Right forelimb (tissue), 1 donor: ENCODE results near the gene SLC26A9.
A peak's percentile ranks its signal among the peaks of the same experiment; 100 is the strongest.
"Not testable (repeated sequence)": the region's sequence is repeated elsewhere in the genome, so short reads cannot be mapped to it uniquely, and the experiment has no call there.

Source experiments
- DNase-seq: peaks from one replicate; pipeline ENCODE4 v3.0.0-alpha.2; 2018

SLC26A9 gene

GRCh38 chr1:205923651-205924459 lies 19.4 kb downstream of the SLC26A9 start:
- DNase-seq: peak; percentile 13

GRCh38 chr1:205922806-205923205 lies 20.4 kb downstream of the SLC26A9 start:
- DNase-seq: no peak

GRCh38 chr1:205922314-205922713 lies 20.9 kb downstream of the SLC26A9 start:
- DNase-seq: no peak

GRCh38 chr1:205921570-205921909 lies 21.7 kb downstream of the SLC26A9 start:
- no peak for DNase-seq

- no peak for DNase-seq
These were observed 22.2 kb downstream of the SLC26A9 start for GRCh38 chr1:205920861-205921569.

- DNase-seq: no peak
These were observed 23.1 kb downstream of the SLC26A9 start for GRCh38 chr1:205920159-205920558.

- peak; percentile 82 for DNase-seq
These were observed 24.1 kb downstream of the SLC26A9 start for GRCh38 chr1:205918955-205919746.

- DNase-seq: no peak
These were observed 25.6 kb downstream of the SLC26A9 start for GRCh38 chr1:205917466-205918238.

- DNase-seq: no peak
These were observed 26.7 kb downstream of the SLC26A9 start for GRCh38 chr1:205916541-205916940.

GRCh38 chr1:205915354-205915990 lies 27.8 kb downstream of the SLC26A9 start:
- DNase-seq: no peak

- DNase-seq: no peak
These were observed 28.5 kb downstream of the SLC26A9 start for GRCh38 chr1:205914730-205915129.

GRCh38 chr1:205914155-205914507 lies 29.1 kb downstream of the SLC26A9 start:
- DNase-seq: no peak

GRCh38 chr1:205913451-205914154 lies 29.7 kb downstream of the SLC26A9 start:
- peak; percentile 60 for DNase-seq

- DNase-seq: no peak
These were observed 35.5 kb downstream of the SLC26A9 start for GRCh38 chr1:205907794-205908193.

- DNase-seq: not testable (repeated sequence)
These were observed 38.2 kb downstream of the SLC26A9 start for GRCh38 chr1:205905095-205905494.

- DNase-seq: no peak
These were observed 46.9 kb downstream of the SLC26A9 start for GRCh38 chr1:205896351-205896750.

- not testable (repeated sequence) for DNase-seq
These were observed 49.1 kb downstream of the SLC26A9 start for GRCh38 chr1:205894119-205894518.

GRCh38 chr1:205892175-205892574 lies 51.1 kb downstream of the SLC26A9 start:
- not testable (repeated sequence) for DNase-seq

- DNase-seq: not testable (repeated sequence)
These were observed 51.8 kb downstream of the SLC26A9 start for GRCh38 chr1:205891481-205891880.

- DNase-seq: not testable (repeated sequence)
These were observed 52.6 kb downstream of the SLC26A9 start for GRCh38 chr1:205890631-205891030.

GRCh38 chr1:205889706-205890105 lies 53.5 kb downstream of the SLC26A9 start:
- DNase-seq: not testable (repeated sequence)
